ENCODE measurements around the gene SH2D4B.

SH2D4B gene

GRCh38 chr10:80537736-80538480 is at the start of gene SH2D4B:
Gene SH2D4B, plus strand, starts transcription at chr10:80537902. Its CDS starts 430 bp downstream, at chr10:80538332.
- no peak for DNase-seq

GRCh38 chr10:80488539-80489066 is 49.1 kb upstream of the SH2D4B start:
- no peak for DNase-seq

- no peak for DNase-seq
Observed at GRCh38 chr10:80489371-80490112, 48.2 kb upstream of the SH2D4B start.

- peak in 2 of 56 donors; percentile 11 to 16 for DNase-seq
Observed at GRCh38 chr10:80491251-80492102, 46.2 kb upstream of the SH2D4B start.

- no peak for DNase-seq
Observed at GRCh38 chr10:80492848-80493521, 44.7 kb upstream of the SH2D4B start.

GRCh38 chr10:80493522-80494051 is 44.1 kb upstream of the SH2D4B start:
- DNase-seq = peak in 2 of 56 donors; percentile 11 to 31

GRCh38 chr10:80496555-80497172 is 41.0 kb upstream of the SH2D4B start:
- no peak for DNase-seq

GRCh38 chr10:80497187-80498077 is 40.3 kb upstream of the SH2D4B start:
- peak in 1 of 56 donors; percentile 16 for DNase-seq

GRCh38 chr10:80498078-80498832 is 39.4 kb upstream of the SH2D4B start:
- no peak for DNase-seq

- DNase-seq = peak in 42 of 56 donors; percentile 7 to 83 (median 42)
Observed at GRCh38 chr10:80498833-80499741, 38.6 kb upstream of the SH2D4B start.

GRCh38 chr10:80500572-80501380 is 36.9 kb upstream of the SH2D4B start:
- no peak for DNase-seq

GRCh38 chr10:80501381-80501912 is 36.3 kb upstream of the SH2D4B start:
- DNase-seq = no peak

GRCh38 chr10:80501913-80502521 is 35.7 kb upstream of the SH2D4B start:
- no peak for DNase-seq

- DNase-seq = no peak
Observed at GRCh38 chr10:80502621-80503583, 34.8 kb upstream of the SH2D4B start.

Data from amygdala (tissue), 56 donors.